Measurements from ENCODE around the gene CENPE.

CENPE gene

GRCh38 chr4:103129174-103129573, 69.0 kb downstream of the CENPE start:
- no peak overlapping the region for H3K4me3 ChIP-seq (replicated peaks; ENCODE audit: low read depth, low read length)
- TF ChIP-seq, protein P1, sequence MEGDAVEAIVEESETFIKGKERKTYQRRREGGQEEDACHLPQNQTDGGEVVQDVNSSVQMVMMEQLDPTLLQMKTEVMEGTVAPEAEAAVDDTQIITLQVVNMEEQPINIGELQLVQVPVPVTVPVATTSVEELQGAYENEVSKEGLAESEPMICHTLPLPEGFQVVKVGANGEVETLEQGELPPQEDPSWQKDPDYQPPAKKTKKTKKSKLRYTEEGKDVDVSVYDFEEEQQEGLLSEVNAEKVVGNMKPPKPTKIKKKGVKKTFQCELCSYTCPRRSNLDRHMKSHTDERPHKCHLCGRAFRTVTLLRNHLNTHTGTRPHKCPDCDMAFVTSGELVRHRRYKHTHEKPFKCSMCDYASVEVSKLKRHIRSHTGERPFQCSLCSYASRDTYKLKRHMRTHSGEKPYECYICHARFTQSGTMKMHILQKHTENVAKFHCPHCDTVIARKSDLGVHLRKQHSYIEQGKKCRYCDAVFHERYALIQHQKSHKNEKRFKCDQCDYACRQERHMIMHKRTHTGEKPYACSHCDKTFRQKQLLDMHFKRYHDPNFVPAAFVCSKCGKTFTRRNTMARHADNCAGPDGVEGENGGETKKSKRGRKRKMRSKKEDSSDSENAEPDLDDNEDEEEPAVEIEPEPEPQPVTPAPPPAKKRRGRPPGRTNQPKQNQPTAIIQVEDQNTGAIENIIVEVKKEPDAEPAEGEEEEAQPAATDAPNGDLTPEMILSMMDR (IDR thresholded peaks at IDR 0.05; ENCODE audit: low read depth, low read length, missing control alignments): no peak
- no peak for DNase-seq (ENCODE audit: extremely low read depth, low read depth)

- H3K4me3 ChIP-seq (replicated peaks; ENCODE audit: low read depth, low read length): no peak overlapping the region
- DNase-seq (ENCODE audit: extremely low read depth, low read depth): no peak
- TF ChIP-seq, protein P1 (IDR thresholded peaks at IDR 0.05; ENCODE audit: low read depth, low read length, missing control alignments): no peak
Measured at GRCh38 chr4:103126126-103126525, 72.0 kb downstream of the CENPE start.

- no peak for DNase-seq (ENCODE audit: extremely low read depth, low read depth)
Measured at GRCh38 chr4:103123114-103123513, 75.0 kb downstream of the CENPE start.

GRCh38 chr4:103118166-103118565, 80.0 kb downstream of the CENPE start:
- H3K4me3 ChIP-seq (replicated peaks; ENCODE audit: low read depth, low read length): no peak overlapping the region
- TF ChIP-seq, protein P1 (IDR thresholded peaks at IDR 0.05; ENCODE audit: low read depth, low read length, missing control alignments): no peak
- no peak for DNase-seq (ENCODE audit: extremely low read depth, low read depth)

More at GRCh38 chr4:103123114-103123513, 75.0 kb downstream of the CENPE start:
- TF ChIP-seq, protein P1 (IDR thresholded peaks at IDR 0.05; ENCODE audit: low read depth, low read length, missing control alignments): no peak
- H3K4me3 ChIP-seq (replicated peaks; ENCODE audit: low read depth, low read length): no peak overlapping the region

DNA sequence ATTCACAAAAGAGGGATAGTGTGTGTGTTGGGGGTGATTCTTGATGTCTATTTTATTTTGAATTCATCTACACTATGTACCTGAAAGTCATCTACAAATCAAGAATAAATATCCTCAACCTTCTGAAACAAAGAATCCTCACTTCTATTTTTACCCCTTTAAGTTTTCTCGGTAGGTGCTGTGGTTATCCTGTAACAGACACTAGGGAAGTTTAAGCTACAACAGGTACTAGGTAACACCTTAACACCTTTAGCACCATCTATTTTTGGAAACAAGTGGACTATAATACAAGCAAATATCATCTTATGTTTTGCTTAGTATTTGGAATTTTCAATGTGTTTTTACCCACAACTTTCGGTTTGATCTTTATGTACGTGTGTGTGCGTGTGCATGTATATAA, 86.5 kb downstream of the CENPE start:
- no peak overlapping the region for H3K4me3 ChIP-seq (replicated peaks; ENCODE audit: low read depth, low read length)
- no peak for DNase-seq (ENCODE audit: extremely low read depth, low read depth)
- TF ChIP-seq, protein P1 (IDR thresholded peaks at IDR 0.05; ENCODE audit: low read depth, low read length, missing control alignments): no peak

DNA sequence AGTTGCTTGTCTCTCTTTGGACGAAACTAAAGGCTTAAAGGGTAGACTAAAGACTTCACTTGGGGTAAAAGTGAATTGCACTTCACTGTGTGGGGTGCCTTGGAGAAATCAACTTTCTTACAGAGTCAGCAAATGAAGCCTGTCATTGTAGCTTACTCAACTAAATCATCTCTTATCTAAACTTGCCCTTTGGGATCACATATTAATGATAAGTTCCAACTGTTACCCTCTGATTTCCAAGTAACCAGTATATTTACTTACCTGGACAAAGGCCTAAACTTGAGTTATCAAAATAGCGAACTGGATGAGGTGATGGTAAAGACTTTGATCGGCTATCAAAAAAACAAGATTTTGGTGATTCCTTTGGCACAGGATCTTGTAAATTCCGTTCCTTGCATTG, 89.6 kb downstream of the CENPE start:
- no peak for DNase-seq (ENCODE audit: extremely low read depth, low read depth)
- TF ChIP-seq, protein P1 (IDR thresholded peaks at IDR 0.05; ENCODE audit: low read depth, low read length, missing control alignments): no peak
- no peak overlapping the region for H3K4me3 ChIP-seq (replicated peaks; ENCODE audit: low read depth, low read length)
